ENCODE data around the gene HBA1.

- TF ChIP-seq YY1 (IDR thresholded peaks at IDR 0.05; ENCODE audit: low read depth, low read length) = no peak
- TF ChIP-seq POLR2AphosphoS5 (IDR thresholded peaks at IDR 0.05; ENCODE audit: low read depth, low read length) = no peak
- TF ChIP-seq SP1 (IDR thresholded peaks at IDR 0.05; ENCODE audit: low read depth, low read length) = no peak
- no peak for TF ChIP-seq CTCF (IDR thresholded peaks at IDR 0.05; ENCODE audit: control extremely low read depth in 1 of 3, insufficient read depth in 1 of 3, low read depth in 1 of 3, low read length in 3 of 3)
Observed at GRCh38 chr16:192686-193085, 16.2 kb downstream of the HBA1 start.
